ENCODE measurements around the gene ELF1. TPM values are rescaled to one million over a fixed set of nuclear protein-coding genes. Genes with fewer than 3 reads are reported as not detected.

The ELF1 gene
- total RNA-seq, 4 donors from 2014 or later = 54.6 to 118 (median 98.6) TPM

DNA sequence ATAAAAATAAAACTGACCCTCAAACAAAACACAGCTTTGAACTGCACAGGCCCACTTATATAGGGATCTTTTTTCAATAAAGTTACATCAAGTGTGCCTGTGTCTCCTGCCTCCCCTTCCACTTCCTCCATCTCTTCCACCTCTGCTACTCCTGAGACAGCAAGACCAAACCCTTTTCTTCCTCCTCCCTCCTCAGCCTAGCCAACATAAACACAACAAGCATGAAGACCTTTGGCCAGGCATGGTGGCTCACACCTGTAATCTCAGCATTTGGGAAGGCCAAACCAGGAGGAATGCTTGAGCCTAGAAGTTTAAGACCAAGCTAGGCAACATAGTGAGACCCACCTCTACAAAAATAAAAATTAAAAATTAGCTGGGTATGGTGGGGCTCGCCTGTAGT lies 72.6 kb downstream of the ELF1 start:
- DNase-seq (ENCODE audit: low spot score in 2 of 2) = no peak
- Histone ChIP-seq H3K4me3 (no peak overlapping the region), H3K4me1 (no peaks in the 10 kb centered on the region), H3K36me3 (peaks cover 5 to 87% (median 7%) of the 10 kb centered on the region in 3 donors), H3K9me3 (no peaks in the 10 kb centered on the region), H3K27ac (no peak overlapping the region), H3K27me3 (no peaks in the 10 kb centered on the region)
- TF ChIP-seq EP300 (IDR thresholded peaks at IDR 0.05) (no peak), CTCF (IDR thresholded peaks at IDR 0.05) (no peak), POLR2A (IDR thresholded peaks at IDR 0.05) (no peak)
- 95 to 98% methylated on average over 1 of the region's 1 CpG for WGBS, 2 donors

DNA sequence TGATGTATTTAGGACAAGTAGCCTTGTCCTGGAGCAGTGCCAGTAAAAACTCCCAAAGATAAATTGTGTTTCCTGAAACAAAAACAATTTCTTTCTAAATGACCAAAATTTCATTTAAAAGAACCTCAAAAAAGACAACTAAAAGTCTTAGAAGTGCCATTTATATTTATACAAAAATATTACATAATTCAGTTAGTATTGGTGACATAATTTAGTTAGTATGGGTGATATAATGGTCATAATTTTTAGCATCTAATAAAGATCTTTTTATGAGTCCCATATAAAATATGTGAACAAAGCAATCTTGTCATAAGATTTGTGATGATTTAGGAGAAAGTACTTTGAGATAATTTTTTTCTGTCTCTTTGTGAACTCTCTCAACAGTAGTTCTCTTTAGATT lies 76.0 kb downstream of the ELF1 start:
- H3K36me3 ChIP-seq = peaks cover 0 to 86% (median 0%) of the 10 kb centered on the region in 3 donors

DNA sequence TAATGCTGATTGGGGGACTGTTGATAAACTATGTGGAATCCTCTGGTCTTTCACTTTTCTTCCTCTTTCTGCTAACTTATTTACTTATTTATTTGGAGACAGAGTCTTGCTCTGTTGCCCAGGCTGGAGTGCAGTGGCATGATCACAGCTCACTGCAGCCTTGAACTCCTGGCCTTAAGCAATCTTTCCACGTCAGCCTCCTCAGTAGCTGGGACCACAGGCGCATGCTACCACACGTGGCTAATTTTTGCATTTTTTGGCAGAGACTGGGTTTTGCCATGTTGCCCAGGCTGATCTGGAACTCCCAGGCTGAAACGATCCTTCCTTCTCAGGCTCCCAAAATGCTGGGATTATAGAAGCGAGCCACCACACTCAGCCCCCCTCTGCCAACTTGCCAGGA lies 77.5 kb downstream of the ELF1 start:
- WGBS, 2 donors = 83 to 88% methylated on average over 5 of the region's 5 CpGs
- DNase-seq (ENCODE audit: low spot score in 2 of 2) = no peak
- Histone ChIP-seq H3K36me3 (peaks cover 0 to 84% (median 0%) of the 10 kb centered on the region in 3 donors), H3K4me3 (no peak overlapping the region), H3K27ac (no peak overlapping the region), H3K4me1 (peaks cover 0 to 8% (median 0%) of the 10 kb centered on the region in 4 donors), H3K9me3 (no peaks in the 10 kb centered on the region), H3K27me3 (no peaks in the 10 kb centered on the region)
- TF ChIP-seq CTCF (IDR thresholded peaks at IDR 0.05) (no peak), POLR2A (IDR thresholded peaks at IDR 0.05) (no peak), EP300 (IDR thresholded peaks at IDR 0.05) (no peak)

More for the DNA sequence above, 76.0 kb downstream of the ELF1 start:
- no peaks in the 10 kb centered on the region for H3K27me3 ChIP-seq
- peaks cover 0 to 8% (median 0%) of the 10 kb centered on the region in 4 donors for H3K4me1 ChIP-seq
- H3K4me3 ChIP-seq = no peak overlapping the region
- no peak for DNase-seq (ENCODE audit: low spot score in 2 of 2)
- no peak for TF ChIP-seq POLR2A (IDR thresholded peaks at IDR 0.05)
- TF ChIP-seq CTCF (IDR thresholded peaks at IDR 0.05) = no peak
- TF ChIP-seq EP300 (IDR thresholded peaks at IDR 0.05) = no peak
- no peaks in the 10 kb centered on the region for H3K9me3 ChIP-seq
- H3K27ac ChIP-seq = no peak overlapping the region

DNA sequence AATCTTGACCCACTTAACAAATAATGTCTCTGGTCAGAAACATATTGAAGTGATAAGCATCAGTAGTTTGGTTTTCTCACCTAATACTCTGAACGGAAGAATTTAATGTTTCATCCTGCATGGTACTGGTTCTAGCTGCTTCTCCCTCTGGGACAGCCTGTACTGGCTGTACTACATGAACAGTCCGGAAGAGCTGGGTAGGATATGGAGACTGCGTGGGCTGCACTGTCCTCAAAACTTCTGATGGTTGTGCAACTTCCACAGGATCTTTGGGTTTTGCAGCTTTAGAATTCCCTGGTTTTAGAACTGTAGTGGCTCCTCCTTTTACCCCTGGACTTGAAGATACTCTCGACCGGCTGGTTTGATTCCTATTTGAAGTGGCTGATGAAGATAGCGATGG lies 78.3 kb downstream of the ELF1 start:
- Histone ChIP-seq H3K9me3 (no peaks in the 10 kb centered on the region), H3K27me3 (no peaks in the 10 kb centered on the region), H3K36me3 (peaks cover 0 to 84% (median 0%) of the 10 kb centered on the region in 3 donors), H3K4me3 (no peak overlapping the region), H3K27ac (no peak overlapping the region), H3K4me1 (peaks cover 0 to 8% (median 0%) of the 10 kb centered on the region in 4 donors)
- 77 to 90% methylated on average over 6 of the region's 6 CpGs for WGBS, 2 donors
- no peak for TF ChIP-seq CTCF (IDR thresholded peaks at IDR 0.05)
- no peak for TF ChIP-seq EP300 (IDR thresholded peaks at IDR 0.05)
- no peak for TF ChIP-seq POLR2A (IDR thresholded peaks at IDR 0.05)
- DNase-seq (ENCODE audit: low spot score in 2 of 2) = no peak

- DNase-seq (ENCODE audit: low spot score in 2 of 2) = no peak
- Histone ChIP-seq H3K27me3 (no peaks in the 10 kb centered on the region), H3K9me3 (no peaks in the 10 kb centered on the region), H3K36me3 (peaks cover 0 to 66% (median 0%) of the 10 kb centered on the region in 3 donors), H3K27ac (no peak overlapping the region), H3K4me3 (no peak overlapping the region), H3K4me1 (no peaks in the 10 kb centered on the region)
- no peak for TF ChIP-seq CTCF (IDR thresholded peaks at IDR 0.05)
- TF ChIP-seq EP300 (IDR thresholded peaks at IDR 0.05) = no peak
- TF ChIP-seq POLR2A (IDR thresholded peaks at IDR 0.05) = no peak
- WGBS, 2 donors = 88 to 90% methylated on average over 4 of the region's 4 CpGs
Observed at GRCh38 chr13:40933508-40934204, 85.5 kb downstream of the ELF1 start.

All from tibial nerve (tissue), 4 donors.